Measurements from ENCODE around the gene TGFB1. TPM values are rescaled to one million over a fixed set of nuclear protein-coding genes. Genes with fewer than 3 reads are reported as not detected.

Gene TGFB1
- total and polyA plus RNA-seq, 2 of the 13 experiments (the other 11 are each of a cell fraction or from before 2014, with no cell fraction given): 4.1 to 5.4 TPM

GRCh38 chr19:41324231-41324702 is 29.5 kb downstream of the TGFB1 start:
- Histone ChIP-seq H3K27me3 (ENCODE audit: control insufficient read depth in 1 of 2, insufficient read depth in 2 of 2, low read length in 2 of 2) (no peaks in the 10 kb centered on the region), H3K4me2 (ENCODE audit: low read depth, low read length) (peak overlapping the region; percentile 77), H3K9ac (ENCODE audit: insufficient read depth, low read depth, low read length) (peak overlapping the region; percentile 72), H3K27ac (ENCODE audit: extremely low read length, insufficient read depth, low read length) (peak overlapping the region; percentile 74), H3K4me1 (ENCODE audit: insufficient read depth, low read length) (peaks cover 78% of the 10 kb centered on the region), H4K20me1 (ENCODE audit: insufficient read depth, low read length) (no peaks in the 10 kb centered on the region), H2AFZ (ENCODE audit: low read length) (no peak overlapping the region), H3K9me3 (ENCODE audit: low read length) (no peaks in the 10 kb centered on the region), H3K4me3 (replicated peaks in 1 of 3; ENCODE audit: insufficient read depth in 1 of 3, low read depth in 2 of 3, low read length in 3 of 3) (peak overlapping the region in 1 of 3 experiments; percentile 69; a peak in 2 of 6 replicates), H3K79me2 (ENCODE audit: insufficient read depth, low read length) (peaks cover 2% of the 10 kb centered on the region), H3K36me3 (replicated peaks in 1 of 2; ENCODE audit: control insufficient read depth in 1 of 2, insufficient read depth in 2 of 2, low read length in 2 of 2) (peaks cover 9 to 22% of the 10 kb centered on the region in 2 experiments; a peak in 4 of 5 replicates)
- no peak for DNase-seq (ENCODE audit: low spot score)
- POLR2A ChIA-PET: interaction anchor here (0.6 to 6.2 kb wide), 9 partner anchors 14 to 115 kb away, joined by 3 to 73 read pairs (median 10); partner anchors contain the start of genes B3GNT8, B9D2, CCDC97 and HNRNPUL1
- peak; percentile 0; the same call in 1 of the 3 replicates for ATAC-seq
- peak; percentile 15 for FAIRE-seq
- in situ Hi-C loops (cut with HindIII; ENCODE audit: extremely low pct_ligation_motif_present, low pct_unique_long_range_greater_than_20kb) (no loop called here), intact Hi-C loops (cut with micrococcal nuclease; ENCODE audit: unreplicated experiment) (loop anchor here (2.0 kb wide), 1 partner anchor 29 kb away; the partner anchor contains the start of gene TGFB1)
- 38% methylated on average over 2 of the region's 7 CpGs for WGBS (ENCODE audit: low lambda C conversion rate)
- TSS peak; percentile 42 for BruUV-seq (replicated peaks)
- TF ChIP-seq ETV5 (CRISPR knock-in tag; IDR thresholded peaks at IDR 0.05; ENCODE audit: borderline replicate concordance) (no peak), PHF8 (CRISPR knock-in tag; IDR thresholded peaks at IDR 0.05) (peak; percentile 2; the same call in 1 of the 2 replicates), SP4 (CRISPR knock-in tag; IDR thresholded peaks at IDR 0.05) (0 out of 2 replicates have a peak, but pooled peaks have one; percentile 10), ZBTB38 (CRISPR knock-in tag; IDR thresholded peaks at IDR 0.05) (0 out of 2 replicates have a peak, but pooled peaks have one; percentile 5), KLF6 (CRISPR knock-in tag; IDR thresholded peaks at IDR 0.05) (no peak), ARID2 (CRISPR knock-in tag; IDR thresholded peaks at IDR 0.05; ENCODE audit: borderline replicate concordance) (0 out of 2 replicates have a peak, but pooled peaks have one; percentile 49), ZNF558 (CRISPR knock-in tag; IDR thresholded peaks at IDR 0.05; ENCODE audit: borderline replicate concordance) (no peak), SMARCE1 (IDR thresholded peaks at IDR 0.05; ENCODE audit: borderline replicate concordance) (no peak), ZNF143 (CRISPR knock-in tag; IDR thresholded peaks at IDR 0.05) (peak; percentile 2; the same call in 1 of the 2 replicates)
- CTCF ChIA-PET (ENCODE audit: low intra/inter-chr PET ratio, low total read pairs): no interaction called here

Measured in HepG2 (cell line).